HEK293 (cell line): ENCODE data around the gene BUB1B.
A peak's percentile ranks its signal among the peaks of the same experiment; 100 is the strongest.

ENCODE experiments used
- CTCF ChIA-PET: fragments of 350-600 bp; formaldehyde crosslinking; extraction: SDS; loops from one replicate; lab custom pipeline; 2021; ENCODE audit warnings: antibody characterized with exemption; lab: Yijun Ruan, JAX
- POLR2A ChIA-PET: fragments of 300-600 bp; formaldehyde crosslinking; extraction: SDS; loops from one replicate; lab custom pipeline; 2020; ENCODE audit warnings: antibody characterized with exemption, inconsistent platforms; lab: Yijun Ruan, JAX
- H3K27ac ChIP-seq: fragments of 200-500 bp; sonication (Bioruptor generic); 2 replicates; pipeline ENCODE4 v1.5.1; 2014; ENCODE audit warnings: low read depth, low read length, control low read depth, inconsistent platforms; ENCODE audit errors: extremely low read depth
- H3K36me3 ChIP-seq, 2 experiments: fragments of 200-500 bp in 1 of 2; sonication (Bioruptor generic) in 1 of 2; 1 replicate in 1 of 2; 2 replicates in 1 of 2; pipeline ENCODE4 v1.5.1; 2014 to 2017; ENCODE audit warnings: inconsistent platforms in 2 of 2, low read length in 2 of 2; ENCODE audit not compliant: control insufficient read depth in 2 of 2, insufficient read depth in 1 of 2
- H3K4me1 ChIP-seq: fragments of 200-500 bp; sonication (Bioruptor generic); 2 replicates; pipeline ENCODE4 v1.5.1; 2014; ENCODE audit warnings: mild to moderate bottlenecking, low read length, inconsistent platforms; ENCODE audit not compliant: control insufficient read depth, insufficient read depth
- H3K4me3 ChIP-seq: 2 replicates; pipeline ENCODE4 v1.5.1; 2011; ENCODE audit warnings: low read depth, mild to moderate bottlenecking, control low read depth, low read length, moderate library complexity
- H3K9me3 ChIP-seq: fragments of 200-500 bp; sonication (Bioruptor generic); 2 replicates; pipeline ENCODE4 v1.5.1; 2014; ENCODE audit warnings: low read depth, low read length, inconsistent platforms; ENCODE audit not compliant: control insufficient read depth, insufficient read depth
- EGR2 ChIP-seq: fragments of 450-650 bp; formaldehyde crosslinking; IDR thresholded peaks from 2 replicates; pipeline ENCODE4 v1.5.1; 2016; ENCODE audit warnings: low read depth, missing biosample characterization, missing genetic modification characterization
- GFI1B ChIP-seq: fragments of 450-650 bp; formaldehyde crosslinking; IDR thresholded peaks from 2 replicates; pipeline ENCODE4 v1.5.1; 2016; ENCODE audit warnings: missing biosample characterization, missing genetic modification characterization
- GLIS1 ChIP-seq: fragments of 450-650 bp; formaldehyde crosslinking; IDR thresholded peaks from 2 replicates; pipeline ENCODE4 v1.5.1; 2016; ENCODE audit warnings: missing biosample characterization, missing genetic modification characterization
- GLIS2 ChIP-seq: fragments of 450-650 bp; formaldehyde crosslinking; IDR thresholded peaks from 2 replicates; pipeline ENCODE4 v1.5.1; 2016; ENCODE audit warnings: missing biosample characterization, missing genetic modification characterization
- HOXC10 ChIP-seq: sonication (generic); formaldehyde crosslinking; IDR thresholded peaks from 2 replicates; pipeline ENCODE4 v1.8.1; 2023; ENCODE audit warnings: mild to moderate bottlenecking, missing genetic modification reagents
- KLF1 ChIP-seq: fragments of 450-650 bp; formaldehyde crosslinking; IDR thresholded peaks from 2 replicates; pipeline ENCODE4 v1.5.1; 2016; ENCODE audit warnings: missing biosample characterization, missing genetic modification characterization
- KLF9 ChIP-seq: fragments of 450-650 bp; formaldehyde crosslinking; IDR thresholded peaks from 2 replicates; pipeline ENCODE4 v1.5.1; 2016; ENCODE audit warnings: missing biosample characterization, missing genetic modification characterization, low read depth
- OVOL3 ChIP-seq: fragments of 450-650 bp; formaldehyde crosslinking; IDR thresholded peaks from 2 replicates; pipeline ENCODE4 v1.5.1; 2016; ENCODE audit warnings: missing biosample characterization, missing genetic modification characterization
- PRDM1 ChIP-seq: fragments of 450-650 bp; formaldehyde crosslinking; IDR thresholded peaks from 2 replicates; pipeline ENCODE4; 2016; ENCODE audit warnings: missing biosample characterization, missing genetic modification characterization
- RBAK ChIP-seq: fragments of 450-650 bp; formaldehyde crosslinking; IDR thresholded peaks from 2 replicates; pipeline ENCODE4 v1.5.1; 2016; ENCODE audit warnings: missing biosample characterization, missing genetic modification characterization
- SP2 ChIP-seq: fragments of 450-650 bp; formaldehyde crosslinking; IDR thresholded peaks from 2 replicates; pipeline ENCODE4 v1.5.1; 2016; ENCODE audit warnings: missing biosample characterization, missing genetic modification characterization
- SP7 ChIP-seq: fragments of 450-650 bp; formaldehyde crosslinking; IDR thresholded peaks from 2 replicates; pipeline ENCODE4 v1.5.1; 2016; ENCODE audit warnings: missing biosample characterization, missing genetic modification characterization
- YY2 ChIP-seq: fragments of 450-650 bp; formaldehyde crosslinking; IDR thresholded peaks from 2 replicates; pipeline ENCODE4 v1.5.1; 2016; ENCODE audit warnings: missing biosample characterization, missing genetic modification characterization
- ZBTB17 ChIP-seq: fragments of 450-650 bp; formaldehyde crosslinking; IDR thresholded peaks from 2 replicates; pipeline ENCODE4 v1.5.1; 2016; ENCODE audit warnings: missing biosample characterization, missing genetic modification characterization
- ZBTB48 ChIP-seq: fragments of 450-650 bp; formaldehyde crosslinking; IDR thresholded peaks from 2 replicates; pipeline ENCODE4 v1.5.1; 2016; ENCODE audit warnings: missing biosample characterization, missing genetic modification characterization
- ZIC2 ChIP-seq: fragments of 450-650 bp; formaldehyde crosslinking; IDR thresholded peaks from 2 replicates; pipeline ENCODE4 v1.5.1; 2016; ENCODE audit warnings: missing biosample characterization, missing genetic modification characterization
- ZNF157 ChIP-seq: fragments of 450-650 bp; formaldehyde crosslinking; IDR thresholded peaks from 2 replicates; pipeline ENCODE4 v1.5.1; 2016; ENCODE audit warnings: missing biosample characterization, missing genetic modification characterization
- ZNF175 ChIP-seq: fragments of 450-650 bp; formaldehyde crosslinking; IDR thresholded peaks from 2 replicates; pipeline ENCODE4 v1.5.1; 2016; ENCODE audit warnings: missing biosample characterization, missing genetic modification characterization
- ZNF266 ChIP-seq: fragments of 450-650 bp; formaldehyde crosslinking; IDR thresholded peaks from 2 replicates; pipeline ENCODE4 v1.5.1; 2016; ENCODE audit warnings: missing biosample characterization, missing genetic modification characterization, low read depth
- ZNF341 ChIP-seq: fragments of 450-650 bp; formaldehyde crosslinking; IDR thresholded peaks from 2 replicates; pipeline ENCODE4; 2016; ENCODE audit warnings: low read depth, missing biosample characterization, missing genetic modification characterization
- ZNF391 ChIP-seq: fragments of 450-650 bp; formaldehyde crosslinking; IDR thresholded peaks from 2 replicates; pipeline ENCODE4 v1.5.1; 2016; ENCODE audit warnings: low read depth, missing biosample characterization, missing genetic modification characterization, borderline replicate concordance
- ZNF529 ChIP-seq: fragments of 450-650 bp; formaldehyde crosslinking; IDR thresholded peaks from 2 replicates; pipeline ENCODE4 v1.5.1; 2017; ENCODE audit warnings: missing genetic modification characterization, missing biosample characterization; ENCODE audit not compliant: insufficient replicate concordance
- ZNF600 ChIP-seq: fragments of 450-650 bp; formaldehyde crosslinking; IDR thresholded peaks from 2 replicates; pipeline ENCODE4 v1.5.1; 2016; ENCODE audit warnings: missing biosample characterization, missing genetic modification characterization
- ZNF629 ChIP-seq: fragments of 450-650 bp; formaldehyde crosslinking; IDR thresholded peaks from 2 replicates; pipeline ENCODE4 v1.5.1; 2017; ENCODE audit warnings: missing biosample characterization, missing genetic modification characterization
- ZNF660 ChIP-seq: fragments of 450-650 bp; IDR thresholded peaks from 2 replicates; pipeline ENCODE4 v1.5.1; 2018; ENCODE audit warnings: missing biosample characterization, mild to moderate bottlenecking, missing genetic modification characterization
- ZNF664 ChIP-seq: fragments of 450-650 bp; formaldehyde crosslinking; IDR thresholded peaks from 2 replicates; pipeline ENCODE4 v1.5.1; 2016; ENCODE audit warnings: missing biosample characterization, missing genetic modification characterization
- ZNF747 ChIP-seq: fragments of 450-650 bp; formaldehyde crosslinking; IDR thresholded peaks from 2 replicates; pipeline ENCODE4 v1.5.1; 2016; ENCODE audit warnings: missing biosample characterization, missing genetic modification characterization
- ZNF76 ChIP-seq: fragments of 450-650 bp; formaldehyde crosslinking; IDR thresholded peaks from 2 replicates; pipeline ENCODE4; 2016; ENCODE audit warnings: low read depth, missing biosample characterization, missing genetic modification characterization, borderline replicate concordance
- ZNF777 ChIP-seq: fragments of 450-650 bp; formaldehyde crosslinking; IDR thresholded peaks from 2 replicates; pipeline ENCODE4 v1.5.1; 2017; ENCODE audit warnings: missing biosample characterization, missing genetic modification characterization, borderline replicate concordance
- ZSCAN23 ChIP-seq: fragments of 450-650 bp; formaldehyde crosslinking; IDR thresholded peaks from 2 replicates; pipeline ENCODE4 v1.5.1; 2016; ENCODE audit warnings: missing biosample characterization, missing genetic modification characterization
- TF ChIP-seq, protein P1 (sequence below): fragments of 450-650 bp; formaldehyde crosslinking; optimal IDR thresholded peaks from 2 replicates; pipeline ENCODE3; 2016; ENCODE audit warnings: missing biosample characterization, mild to moderate bottlenecking, missing genetic modification characterization
- TF ChIP-seq, protein P2 (sequence below): fragments of 450-650 bp; formaldehyde crosslinking; IDR thresholded peaks from 2 replicates; pipeline ENCODE4 v1.5.1; 2016; ENCODE audit warnings: missing biosample characterization, missing genetic modification characterization
- TF ChIP-seq, protein P3 (sequence below): fragments of 450-650 bp; formaldehyde crosslinking; IDR thresholded peaks from 2 replicates; pipeline ENCODE4 v1.5.1; 2016; ENCODE audit warnings: missing biosample characterization, missing genetic modification characterization

The BUB1B gene

DNA sequence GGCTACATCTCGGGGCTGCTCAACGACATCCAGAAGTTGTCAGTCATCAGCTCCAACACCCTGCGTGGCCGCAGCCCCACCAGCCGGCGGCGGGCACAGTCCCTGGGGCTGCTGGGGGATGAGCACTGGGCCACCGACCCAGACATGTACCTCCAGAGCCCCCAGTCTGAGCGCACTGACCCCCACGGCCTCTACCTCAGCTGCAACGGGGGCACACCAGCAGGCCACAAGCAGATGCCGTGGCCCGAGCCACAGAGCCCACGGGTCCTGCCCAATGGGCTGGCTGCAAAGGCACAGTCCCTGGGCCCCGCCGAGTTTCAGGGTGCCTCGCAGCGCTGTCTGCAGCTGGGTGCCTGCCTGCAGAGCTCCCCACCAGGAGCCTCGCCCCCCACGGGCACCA lies 105.0 kb downstream of the BUB1B start:
- no peak overlapping the region for H3K4me3 ChIP-seq
- TF ChIP-seq KLF9 (tag by site-specific recombination) (no peak), ZNF747 (no peak), YY2 (no peak)
- ChIA-PET CTCF (interaction anchor here (1.0 to 4.9 kb wide), 3 partner anchors 8 to 48 kb away, joined by 4 to 66 read pairs (median 4); no protein-coding TSS in a partner anchor), POLR2A (no interaction called here)
- peaks cover 22% of the 10 kb centered on the region for H3K4me1 ChIP-seq
- H3K36me3 ChIP-seq, result no peaks in the 10 kb centered on the region
- no peak overlapping the region; the same call in 1 of the 2 replicates for H3K27ac ChIP-seq
- no peaks in the 10 kb centered on the region for H3K9me3 ChIP-seq

DNA sequence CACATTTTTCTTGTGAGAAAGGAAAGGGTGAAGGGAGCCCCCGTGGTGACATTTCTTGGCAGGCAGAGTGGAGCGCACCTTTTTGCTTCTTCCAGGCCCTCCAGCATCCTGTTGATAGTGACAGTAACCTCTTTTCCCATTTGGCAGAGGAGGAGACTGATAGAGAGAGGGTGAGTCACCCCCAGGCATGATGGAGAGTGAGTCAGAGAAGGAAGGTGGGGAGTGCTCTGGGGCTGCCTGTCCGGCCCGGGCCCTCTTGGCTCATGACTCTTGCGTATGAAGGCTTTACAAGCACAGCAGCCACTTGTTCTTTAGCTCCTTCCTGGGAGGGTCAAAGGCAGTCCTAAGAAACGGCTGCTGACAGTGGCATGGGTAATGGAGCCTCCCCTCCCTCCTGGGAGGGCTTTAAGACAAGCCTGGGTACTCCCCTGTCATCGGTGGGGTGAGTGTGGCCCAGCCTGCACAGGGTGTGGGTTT lies 106.0 kb downstream of the BUB1B start:
- Histone ChIP-seq H3K9me3 (no peaks in the 10 kb centered on the region), H3K4me3 (no peak overlapping the region), H3K36me3 (no peaks in the 10 kb centered on the region), H3K27ac (no peak overlapping the region; the same call in 1 of the 2 replicates), H3K4me1 (peaks cover 22% of the 10 kb centered on the region)
- CTCF ChIA-PET, result interaction anchor here (0.7 to 10.0 kb wide), 4 partner anchors 10 to 72 kb away, joined by 3 to 210 read pairs (median 6); no protein-coding TSS in a partner anchor
- POLR2A ChIA-PET, result no interaction called here
- no peak for TF ChIP-seq ZNF664 (tag by site-specific recombination)
- peak; percentile 76 for TF ChIP-seq SP7 (tag by site-specific recombination)
- TF ChIP-seq OVOL3 (tag by site-specific recombination), result no peak
- TF ChIP-seq EGR2 (tag by site-specific recombination), result no peak
- TF ChIP-seq, protein P1, sequence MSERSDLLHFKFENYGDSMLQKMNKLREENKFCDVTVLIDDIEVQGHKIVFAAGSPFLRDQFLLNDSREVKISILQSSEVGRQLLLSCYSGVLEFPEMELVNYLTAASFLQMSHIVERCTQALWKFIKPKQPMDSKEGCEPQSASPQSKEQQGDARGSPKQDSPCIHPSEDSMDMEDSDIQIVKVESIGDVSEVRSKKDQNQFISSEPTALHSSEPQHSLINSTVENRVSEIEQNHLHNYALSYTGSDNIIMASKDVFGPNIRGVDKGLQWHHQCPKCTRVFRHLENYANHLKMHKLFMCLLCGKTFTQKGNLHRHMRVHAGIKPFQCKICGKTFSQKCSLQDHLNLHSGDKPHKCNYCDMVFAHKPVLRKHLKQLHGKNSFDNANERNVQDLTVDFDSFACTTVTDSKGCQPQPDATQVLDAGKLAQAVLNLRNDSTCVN (tag by site-specific recombination), result no peak
- TF ChIP-seq GLIS2 (tag by site-specific recombination), result no peak
- TF ChIP-seq HOXC10 (CRISPR knock-in tag), result no peak
- TF ChIP-seq ZNF777 (tag by site-specific recombination), result no peak
- no peak for TF ChIP-seq RBAK (tag by site-specific recombination)
- TF ChIP-seq GLIS1 (tag by site-specific recombination), result no peak
- no peak for TF ChIP-seq ZNF529
- TF ChIP-seq PRDM1 (tag by site-specific recombination), result peak; percentile 88
- TF ChIP-seq ZNF157 (tag by site-specific recombination), result no peak
- TF ChIP-seq ZNF341 (tag by site-specific recombination), result no peak
- TF ChIP-seq ZNF266 (tag by site-specific recombination), result no peak
- no peak for TF ChIP-seq KLF1
- peak; percentile 74 for TF ChIP-seq ZNF629 (tag by site-specific recombination)
- TF ChIP-seq, protein P2, sequence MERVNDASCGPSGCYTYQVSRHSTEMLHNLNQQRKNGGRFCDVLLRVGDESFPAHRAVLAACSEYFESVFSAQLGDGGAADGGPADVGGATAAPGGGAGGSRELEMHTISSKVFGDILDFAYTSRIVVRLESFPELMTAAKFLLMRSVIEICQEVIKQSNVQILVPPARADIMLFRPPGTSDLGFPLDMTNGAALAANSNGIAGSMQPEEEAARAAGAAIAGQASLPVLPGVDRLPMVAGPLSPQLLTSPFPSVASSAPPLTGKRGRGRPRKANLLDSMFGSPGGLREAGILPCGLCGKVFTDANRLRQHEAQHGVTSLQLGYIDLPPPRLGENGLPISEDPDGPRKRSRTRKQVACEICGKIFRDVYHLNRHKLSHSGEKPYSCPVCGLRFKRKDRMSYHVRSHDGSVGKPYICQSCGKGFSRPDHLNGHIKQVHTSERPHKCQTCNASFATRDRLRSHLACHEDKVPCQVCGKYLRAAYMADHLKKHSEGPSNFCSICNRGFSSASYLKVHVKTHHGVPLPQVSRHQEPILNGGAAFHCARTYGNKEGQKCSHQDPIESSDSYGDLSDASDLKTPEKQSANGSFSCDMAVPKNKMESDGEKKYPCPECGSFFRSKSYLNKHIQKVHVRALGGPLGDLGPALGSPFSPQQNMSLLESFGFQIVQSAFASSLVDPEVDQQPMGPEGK, result peak; percentile 80
- peak; percentile 27; the same call in 1 of the 2 replicates for TF ChIP-seq ZBTB17
- peak; percentile 51 for TF ChIP-seq SP2 (tag by site-specific recombination)
- TF ChIP-seq ZBTB48 (tag by site-specific recombination), result no peak
- no peak for TF ChIP-seq ZSCAN23
- TF ChIP-seq, protein P3, sequence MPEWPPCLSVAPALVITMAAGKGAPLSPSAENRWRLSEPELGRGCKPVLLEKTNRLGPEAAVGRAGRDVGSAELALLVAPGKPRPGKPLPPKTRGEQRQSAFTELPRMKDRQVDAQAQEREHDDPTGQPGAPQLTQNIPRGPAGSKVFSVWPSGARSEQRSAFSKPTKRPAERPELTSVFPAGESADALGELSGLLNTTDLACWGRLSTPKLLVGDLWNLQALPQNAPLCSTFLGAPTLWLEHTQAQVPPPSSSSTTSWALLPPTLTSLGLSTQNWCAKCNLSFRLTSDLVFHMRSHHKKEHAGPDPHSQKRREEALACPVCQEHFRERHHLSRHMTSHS (tag by site-specific recombination), result no peak
- 0 out of 2 replicates have a peak, but pooled peaks have one; percentile 36 for TF ChIP-seq ZIC2
- TF ChIP-seq ZNF600 (tag by site-specific recombination), result peak; percentile 52; the same call in 1 of the 2 replicates
- no peak for TF ChIP-seq GFI1B (tag by site-specific recombination)
- TF ChIP-seq ZNF76 (tag by site-specific recombination), result peak; percentile 33; the same call in 1 of the 2 replicates
- TF ChIP-seq ZNF660 (tag by site-specific recombination), result peak; percentile 89; the same call in 1 of the 2 replicates
- no peak for TF ChIP-seq ZNF175 (tag by site-specific recombination)
- TF ChIP-seq ZNF391 (tag by site-specific recombination), result no peak
